HG02759 (cell line): ENCODE results near the gene SPATC1L.
A peak's percentile ranks its signal among the peaks of the same experiment; 100 is the strongest.
"Not testable (repeated sequence)": the region's sequence is repeated elsewhere in the genome, so short reads cannot be mapped to it uniquely, and the experiment has no call there.

Source experiments
- ATAC-seq: cut with Tn5 transposase; IDR thresholded peaks from one replicate; pipeline ENCODE4 v1.9.1; 2021; ENCODE audit warnings: mild to moderate bottlenecking, moderate library complexity; ENCODE audit not compliant: unreplicated experiment

Gene SPATC1L

DNA sequence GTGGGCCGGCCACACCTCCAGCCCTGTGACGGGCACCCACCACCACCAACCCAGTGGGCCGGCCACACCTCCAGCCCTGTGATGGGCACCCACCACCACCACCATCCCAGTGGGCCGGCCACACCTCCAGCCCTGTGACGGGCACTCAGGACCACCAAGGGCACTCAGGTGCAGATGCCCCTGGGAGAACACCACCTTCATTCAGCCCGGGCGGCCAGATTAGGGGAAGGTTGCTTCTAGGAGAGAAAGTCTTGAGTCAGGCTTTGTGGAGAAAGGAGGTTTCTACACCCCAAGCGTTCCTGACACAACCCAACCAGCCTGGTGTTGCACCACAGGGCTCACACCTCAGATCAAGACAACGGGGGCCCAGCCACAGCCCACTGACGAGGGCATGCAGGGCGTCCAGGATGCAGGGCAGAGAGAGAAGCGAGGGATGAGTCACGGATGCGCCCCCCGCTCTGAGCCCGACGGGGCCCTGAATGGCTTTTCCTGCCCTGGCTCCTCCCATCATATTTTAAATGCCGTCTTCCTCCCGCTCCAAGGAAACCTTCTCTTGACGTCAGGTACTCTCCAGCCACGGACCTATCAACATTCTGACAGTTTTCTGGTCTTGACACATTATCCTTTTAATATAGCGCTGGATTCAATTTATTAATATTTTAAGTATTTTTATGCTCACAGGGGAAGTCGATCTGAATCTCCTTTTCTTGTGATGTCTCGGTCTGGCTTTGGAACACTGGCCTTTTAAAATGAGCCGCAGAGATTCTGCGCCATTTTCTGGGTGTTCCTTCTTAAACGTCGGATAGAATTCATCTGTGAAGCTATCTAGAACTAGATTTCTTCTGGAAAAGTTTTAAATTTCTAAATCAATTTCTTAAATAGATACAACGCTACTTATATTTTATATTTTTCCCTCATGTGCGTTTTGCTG lies 631 bp upstream of the SPATC1L start:
- peak; percentile 72 for ATAC-seq

- ATAC-seq: not testable (repeated sequence)
Observed at GRCh38 chr21:46183337-46183909, 836 bp downstream of the SPATC1L start.

DNA sequence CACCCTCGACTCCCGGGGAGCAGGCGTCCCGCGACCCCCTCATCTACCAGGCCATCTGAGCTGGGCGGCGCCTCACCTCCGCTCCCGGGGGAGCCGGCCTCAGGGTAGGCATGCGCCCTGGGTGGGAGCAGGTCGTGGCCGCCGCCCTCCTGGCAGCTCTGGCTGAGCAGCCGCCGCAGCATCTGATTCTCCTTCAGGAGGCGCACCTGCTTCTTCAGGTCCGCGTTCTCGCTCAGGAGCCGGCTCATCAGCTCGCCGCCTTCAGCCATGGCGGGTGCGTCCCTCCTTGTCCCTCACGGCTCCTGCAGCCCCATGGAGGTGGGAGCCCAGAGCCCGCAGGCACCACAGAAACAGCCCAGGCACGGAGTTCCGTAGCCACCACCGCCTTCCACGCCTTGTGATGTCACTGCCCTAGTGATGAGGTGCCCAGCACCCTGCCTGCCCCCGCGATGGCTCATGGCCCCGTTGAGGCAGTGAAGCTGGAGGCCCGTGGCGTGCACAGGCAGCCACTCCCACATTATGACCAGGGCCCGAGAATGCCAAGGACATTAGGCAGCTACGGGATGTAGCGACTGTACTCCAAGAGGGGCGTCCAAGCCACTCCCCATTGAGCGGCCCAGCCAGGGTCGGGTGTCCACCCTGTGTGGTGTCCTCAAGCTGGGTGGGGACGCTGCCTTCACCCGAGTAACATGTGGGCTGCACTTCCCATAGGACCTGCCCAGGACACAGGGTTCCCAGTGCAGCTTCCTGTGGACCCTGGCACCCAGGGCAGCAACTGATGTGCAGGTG lies 1.5 kb downstream of the SPATC1L start:
- ATAC-seq: no peak

GRCh38 chr21:46181953-46182547 lies 2.2 kb downstream of the SPATC1L start:
- ATAC-seq: no peak

- ATAC-seq: no peak
Observed at GRCh38 chr21:46181436-46181835, 2.8 kb downstream of the SPATC1L start.

DNA sequence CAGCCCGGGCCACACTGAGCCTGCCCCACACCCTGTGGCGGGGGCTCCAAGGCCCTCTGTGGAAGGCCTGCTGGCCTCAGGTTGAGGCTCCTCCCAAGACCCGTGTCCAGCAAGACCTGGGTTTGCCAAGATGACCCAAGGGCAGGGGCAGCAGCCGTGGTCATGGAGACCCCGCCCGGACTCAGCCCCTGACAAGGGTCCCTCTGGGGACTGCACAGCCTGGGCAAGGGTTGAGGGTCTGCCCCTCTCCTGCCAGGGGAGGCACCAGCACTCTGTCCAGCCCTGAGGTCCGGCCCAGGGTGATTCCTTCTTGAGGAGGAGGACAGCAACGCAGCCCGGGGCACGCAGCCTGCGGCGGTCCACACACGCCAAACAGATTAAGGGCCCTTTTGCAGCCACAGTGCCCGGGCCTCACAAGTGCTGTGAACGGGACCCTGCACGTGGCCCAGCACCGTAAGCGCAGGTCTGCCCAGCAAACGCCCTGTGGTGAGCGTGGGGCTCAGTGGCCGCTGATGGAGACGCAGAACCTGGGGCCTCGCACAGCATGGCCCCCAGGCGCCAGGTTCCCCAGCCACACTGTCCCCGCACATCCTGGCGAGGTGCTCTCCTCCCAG lies 3.4 kb downstream of the SPATC1L start:
- ATAC-seq: no peak

DNA sequence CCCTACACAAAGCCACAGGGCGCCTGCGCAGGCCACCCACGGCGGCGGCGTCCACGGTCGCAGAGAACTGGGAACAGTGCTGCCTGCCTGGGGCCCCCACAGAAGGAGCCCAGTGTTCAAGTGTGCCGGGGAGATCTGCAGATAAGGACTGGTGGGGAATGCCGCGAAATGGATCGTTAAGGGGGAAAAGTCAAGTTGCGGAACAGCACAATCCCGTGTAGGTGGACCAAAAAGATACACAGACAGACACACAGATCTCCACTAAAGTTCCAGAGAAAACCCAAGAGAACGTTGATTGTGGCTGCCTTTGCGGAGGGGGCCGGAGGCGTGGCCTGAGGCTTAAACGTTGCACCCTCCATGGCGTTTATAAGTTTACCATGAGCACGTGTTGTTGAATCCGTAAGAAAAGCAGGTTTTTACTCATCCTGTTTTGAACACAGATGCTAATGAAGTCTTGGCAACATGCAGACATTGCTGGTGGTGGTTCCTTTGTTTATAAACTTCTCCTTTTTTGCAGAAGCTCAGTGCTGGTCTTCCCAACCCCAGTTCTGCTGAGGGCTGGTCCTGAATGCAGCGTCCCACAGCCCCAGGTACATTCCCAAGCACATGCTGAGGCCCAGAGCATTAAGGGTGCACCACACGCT lies 4.1 kb downstream of the SPATC1L start:
- no peak for ATAC-seq

DNA sequence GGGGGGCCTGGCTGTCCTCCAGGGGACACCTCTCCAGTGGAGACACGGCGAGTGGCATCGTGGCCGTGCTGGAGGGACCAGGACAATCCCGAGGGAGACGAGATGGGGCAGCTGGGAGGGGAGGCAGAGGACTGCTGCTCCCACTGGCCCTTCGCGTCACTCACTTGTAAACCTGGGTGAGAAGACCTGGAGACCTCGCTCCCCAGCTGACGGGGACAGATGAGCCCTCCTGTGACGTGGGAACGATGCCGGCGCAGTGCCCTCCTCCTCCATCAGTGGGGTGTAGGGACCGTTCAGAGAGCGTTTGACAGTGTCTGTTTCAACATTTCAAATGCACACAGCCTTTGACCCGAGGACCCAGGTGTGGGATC lies 4.6 kb downstream of the SPATC1L start:
- no peak for ATAC-seq

DNA sequence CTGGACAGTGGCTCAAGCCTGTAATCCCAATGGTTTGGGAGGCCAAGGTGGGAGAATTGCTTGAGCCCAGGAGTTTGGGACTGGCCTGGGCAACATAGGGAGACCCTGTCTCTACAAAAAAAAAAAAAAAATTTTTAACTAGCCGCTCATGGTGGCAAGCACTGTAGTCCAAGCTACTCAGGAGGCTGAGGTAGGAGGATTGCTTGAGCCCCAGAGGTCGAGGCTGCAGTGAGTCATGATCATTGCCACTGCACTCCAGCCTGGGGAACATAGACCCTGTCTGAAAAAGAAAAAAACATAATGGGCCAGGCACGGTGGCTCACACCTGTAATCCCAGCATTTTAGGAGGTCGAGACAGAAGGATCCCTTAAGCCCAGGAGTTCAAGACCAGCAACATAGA lies 5.3 kb downstream of the SPATC1L start:
- no peak for ATAC-seq

DNA sequence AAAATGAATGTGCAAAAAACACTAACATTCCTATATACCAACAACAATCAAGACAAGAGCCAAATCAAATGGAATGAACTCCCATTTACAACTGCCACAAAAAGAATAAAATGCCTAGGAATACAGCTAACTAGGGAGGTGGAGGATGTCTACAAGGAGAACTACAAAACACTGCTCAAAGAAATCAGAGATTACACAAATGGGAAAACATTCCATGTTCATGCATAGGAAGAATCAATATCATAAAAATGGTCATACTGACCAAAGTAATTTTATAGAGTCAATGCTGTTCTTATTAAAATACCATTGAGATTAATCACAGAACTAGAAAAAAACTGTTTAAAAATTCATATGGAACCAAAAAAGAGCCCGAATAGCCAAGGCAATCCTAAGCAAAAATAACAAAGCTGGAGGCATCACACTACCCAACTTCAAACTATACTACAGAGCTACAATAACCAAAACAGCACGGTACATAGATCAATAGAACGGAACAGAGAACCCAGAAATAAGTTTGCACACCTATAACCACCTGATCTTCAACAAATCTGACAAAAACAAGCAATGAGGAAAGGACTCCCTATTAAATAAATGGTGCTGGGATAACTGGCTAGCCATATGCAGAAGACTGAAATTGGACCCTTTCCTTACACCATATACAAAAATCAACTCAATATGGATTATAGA lies 7.7 kb downstream of the SPATC1L start:
- not testable (repeated sequence) for ATAC-seq

DNA sequence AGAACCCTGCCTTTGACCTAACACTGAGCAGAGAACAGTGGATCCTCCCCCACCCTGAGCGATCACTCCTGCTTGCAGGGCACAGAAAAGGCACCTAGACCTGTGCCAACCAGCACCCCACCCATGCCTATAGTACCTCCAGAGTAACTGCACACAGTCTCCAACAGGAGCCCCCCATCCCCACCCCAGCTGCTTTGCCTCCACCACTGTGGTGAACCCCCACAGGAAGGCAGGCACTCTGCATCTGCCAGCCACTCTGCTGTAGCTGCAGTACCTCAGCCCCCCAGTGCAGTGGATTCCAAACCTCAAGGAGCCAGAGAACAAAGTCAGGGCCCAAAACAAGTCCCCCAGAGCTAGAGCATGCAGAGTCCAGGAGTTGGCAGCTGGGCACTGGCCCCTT lies 10.7 kb downstream of the SPATC1L start:
- no peak for ATAC-seq

DNA sequence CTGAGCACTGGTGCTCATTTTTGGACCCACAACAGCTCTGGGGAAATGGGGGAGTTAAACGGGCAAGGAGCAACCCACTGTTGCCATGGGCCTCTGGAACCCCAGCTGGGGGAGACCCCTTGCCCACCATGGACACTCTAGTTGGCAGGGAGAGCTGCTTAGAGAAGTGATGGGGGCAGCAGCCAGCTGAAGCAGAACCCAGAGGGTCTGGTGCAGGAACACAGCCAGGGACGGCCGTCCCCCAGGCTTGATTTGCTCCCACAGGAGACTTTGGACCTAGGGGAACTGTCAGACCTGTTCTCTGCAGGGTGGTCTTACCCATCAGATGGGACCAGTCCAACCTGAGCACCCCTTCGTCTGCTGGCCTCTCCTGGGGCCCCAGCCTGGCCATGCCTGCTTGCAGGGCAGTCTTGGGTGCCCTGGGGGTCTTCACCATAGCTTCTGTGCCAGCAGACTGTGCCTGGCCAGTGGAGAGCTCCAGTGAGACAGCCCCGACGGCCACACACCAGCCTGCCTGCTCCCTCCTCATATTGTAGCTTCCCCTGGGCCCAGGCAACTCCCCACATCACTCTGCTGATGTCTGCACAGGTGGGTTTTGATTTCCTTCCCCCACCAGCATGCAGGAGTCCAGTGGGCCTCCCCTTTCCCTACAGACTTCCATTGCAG lies 11.3 kb downstream of the SPATC1L start:
- no peak for ATAC-seq

- ATAC-seq: no peak
Observed at GRCh38 chr21:46171996-46172862, 12.0 kb downstream of the SPATC1L start.

- no peak for ATAC-seq
Observed at GRCh38 chr21:46171585-46171984, 12.7 kb downstream of the SPATC1L start.

- ATAC-seq: not testable (repeated sequence)
Observed at GRCh38 chr21:46170436-46171193, 13.6 kb downstream of the SPATC1L start.

- ATAC-seq: no peak
Observed at GRCh38 chr21:46168659-46169386, 15.4 kb downstream of the SPATC1L start.

DNA sequence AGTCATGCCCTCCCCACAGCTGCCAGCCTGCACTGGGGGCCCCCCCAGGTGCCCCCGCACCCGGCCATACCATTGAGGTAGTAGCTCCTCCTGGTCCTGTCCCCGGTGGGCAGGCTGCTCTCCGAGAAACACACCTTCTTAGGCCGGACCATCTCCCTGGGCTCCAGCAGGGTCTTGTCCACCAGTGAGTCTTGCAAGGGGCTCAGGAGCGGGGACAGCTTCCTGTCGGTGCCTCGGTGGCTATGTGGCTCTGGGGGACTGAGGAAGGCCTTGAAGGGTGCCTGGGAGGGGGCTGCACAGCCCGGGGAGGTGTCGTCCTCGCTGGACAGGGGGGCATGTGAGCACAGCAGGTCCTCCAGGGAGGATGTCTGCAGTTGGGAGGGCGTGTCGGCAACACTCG lies 16.0 kb downstream of the SPATC1L start:
- ATAC-seq: no peak
